ENCODE measurements around the gene CSRP2. TPM values are rescaled to one million over a fixed set of nuclear protein-coding genes. Genes with fewer than 3 reads are reported as not detected.

CSRP2 gene
- total and polyA plus RNA-seq, 2 of the 13 experiments (the other 11 are each of a cell fraction or from before 2014, with no cell fraction given) = 7.2 to 8.0 TPM

GRCh38 chr12:76810671-76811419 is 68.0 kb downstream of the CSRP2 start:
- in situ Hi-C loops (cut with HindIII; ENCODE audit: extremely low pct_ligation_motif_present, low pct_unique_long_range_greater_than_20kb) (no loop called here), intact Hi-C loops (cut with micrococcal nuclease; ENCODE audit: unreplicated experiment) (no loop called here)
- FAIRE-seq (no peak), DNase-seq (ENCODE audit: low spot score) (no peak), ATAC-seq (no peak)
- Histone ChIP-seq H3K79me2 (ENCODE audit: insufficient read depth, low read length) (no peaks in the 10 kb centered on the region), H3K9me3 (ENCODE audit: low read length) (no peaks in the 10 kb centered on the region), H3K4me1 (ENCODE audit: insufficient read depth, low read length) (no peaks in the 10 kb centered on the region), H3K36me3 (replicated peaks in 1 of 2; ENCODE audit: control insufficient read depth in 1 of 2, insufficient read depth in 2 of 2, low read length in 2 of 2) (peaks cover 5 to 45% of the 10 kb centered on the region in 2 experiments; a peak in 4 of 5 replicates), H3K27ac (ENCODE audit: extremely low read length, insufficient read depth, low read length) (no peak overlapping the region), H3K27me3 (ENCODE audit: control insufficient read depth in 1 of 2, insufficient read depth in 2 of 2, low read length in 2 of 2) (no peaks in the 10 kb centered on the region), H2AFZ (ENCODE audit: low read length) (no peak overlapping the region), H3K9ac (ENCODE audit: insufficient read depth, low read depth, low read length) (no peak overlapping the region), H3K4me3 (replicated peaks in 1 of 3; ENCODE audit: insufficient read depth in 1 of 3, low read depth in 2 of 3, low read length in 3 of 3) (no peak overlapping the region), H4K20me1 (ENCODE audit: insufficient read depth, low read length) (no peaks in the 10 kb centered on the region), H3K4me2 (ENCODE audit: low read depth, low read length) (no peak overlapping the region)
- no peak for TF ChIP-seq RFX3 (CRISPR knock-in tag; IDR thresholded peaks at IDR 0.05)
- TF ChIP-seq GTF2F1 (IDR thresholded peaks at IDR 0.05; ENCODE audit: low read length) = no peak
- no peak for TF ChIP-seq HMGXB3 (CRISPR knock-in tag; IDR thresholded peaks at IDR 0.05; ENCODE audit: borderline replicate concordance)
- no peak for TF ChIP-seq ZNF605 (CRISPR knock-in tag; IDR thresholded peaks at IDR 0.05)
- TF ChIP-seq MAF1 (CRISPR knock-in tag; IDR thresholded peaks at IDR 0.05; ENCODE audit: borderline replicate concordance) = no peak
- CTCF ChIA-PET (ENCODE audit: low intra/inter-chr PET ratio, low total read pairs) = no interaction called here
- POLR2A ChIA-PET = no interaction called here
- BruUV-seq (replicated peaks) = no TSS peak
- 87% methylated on average over 5 of the region's 6 CpGs for WGBS (ENCODE audit: low lambda C conversion rate)

Other genes starting within 250 kb of the CSRP2 start
- 21.2 and 36.7 TPM in 2 replicates for gene ZDHHC17, start 114.9 kb downstream of the CSRP2 start, total RNA-seq (2016; rRNA removed; fragmentation: Illumina TruSeq; extraction: Trizol)
- 31.7 and 38.5 TPM in 2 replicates for gene ZDHHC17, start 114.9 kb downstream of the CSRP2 start, polyA plus RNA-seq (2011; rRNA removed)
- 7.3 and 9.1 TPM in 2 replicates for gene E2F7, start 186.6 kb upstream of the CSRP2 start, total RNA-seq (2016; rRNA removed; fragmentation: Illumina TruSeq; extraction: Trizol)
- gene E2F7, start 186.6 kb upstream of the CSRP2 start, polyA plus RNA-seq (2011; rRNA removed) = 1.1 and 1.7 TPM in 2 replicates

Data from HepG2 (cell line).